ENCODE results near the gene INPP5K.

Gene INPP5K

GRCh38 chr17:1542316-1542715 lies 25.9 kb upstream of the INPP5K start:
- DNase-seq (ENCODE audit: extremely low spot score) = no peak
- CTCF ChIA-PET = interaction anchor here (0.6 kb wide), 1 partner anchor 28 kb away, joined by 4 read pairs; no protein-coding TSS in a partner anchor
- TF ChIP-seq PKNOX1 (IDR thresholded peaks at IDR 0.05) (no peak), ARNT (IDR thresholded peaks at IDR 0.05) (no peak), FOXK2 (IDR thresholded peaks at IDR 0.05) (no peak), TARDBP (IDR thresholded peaks at IDR 0.05) (no peak), ELF4 (IDR thresholded peaks at IDR 0.05) (no peak), BHLHE40 (IDR thresholded peaks at IDR 0.05; ENCODE audit: borderline replicate concordance) (no peak), SP1 (IDR thresholded peaks at IDR 0.05) (no peak), ZNF384 (IDR thresholded peaks at IDR 0.05) (no peak), NFRKB (IDR thresholded peaks at IDR 0.05) (no peak), LEF1 (IDR thresholded peaks at IDR 0.05; ENCODE audit: borderline replicate concordance) (no peak), HDGF (IDR thresholded peaks at IDR 0.05; ENCODE audit: borderline replicate concordance) (no peak), CTBP1 (IDR thresholded peaks at IDR 0.05; ENCODE audit: borderline replicate concordance) (no peak)
- POLR2A ChIA-PET = no interaction called here

- TF ChIP-seq CTBP1 (IDR thresholded peaks at IDR 0.05; ENCODE audit: borderline replicate concordance) (no peak), ZNF384 (IDR thresholded peaks at IDR 0.05) (no peak), ARNT (IDR thresholded peaks at IDR 0.05) (no peak), SP1 (IDR thresholded peaks at IDR 0.05) (no peak), L3MBTL2 (conservative IDR thresholded peaks at IDR 0.05) (no peak), NFRKB (IDR thresholded peaks at IDR 0.05) (no peak), PKNOX1 (IDR thresholded peaks at IDR 0.05) (no peak), FOXK2 (IDR thresholded peaks at IDR 0.05) (no peak), TARDBP (IDR thresholded peaks at IDR 0.05) (no peak), LEF1 (IDR thresholded peaks at IDR 0.05; ENCODE audit: borderline replicate concordance) (no peak)
- no peak for DNase-seq (ENCODE audit: extremely low spot score)
- ChIA-PET CTCF (no interaction called here), POLR2A (no interaction called here)
These were observed 25.0 kb upstream of the INPP5K start for GRCh38 chr17:1541367-1541904.

GRCh38 chr17:1539811-1540210 lies 23.4 kb upstream of the INPP5K start:
- CTCF ChIA-PET = no interaction called here
- DNase-seq (ENCODE audit: extremely low spot score) = no peak
- TF ChIP-seq FOXK2 (IDR thresholded peaks at IDR 0.05) (no peak), SP1 (IDR thresholded peaks at IDR 0.05) (no peak), NFRKB (IDR thresholded peaks at IDR 0.05) (no peak), TARDBP (IDR thresholded peaks at IDR 0.05) (no peak), PKNOX1 (IDR thresholded peaks at IDR 0.05) (no peak), ZNF384 (IDR thresholded peaks at IDR 0.05) (no peak), ELF4 (IDR thresholded peaks at IDR 0.05) (no peak)
- POLR2A ChIA-PET = no interaction called here

GRCh38 chr17:1535737-1536136 lies 19.3 kb upstream of the INPP5K start:
- CTCF ChIA-PET = no interaction called here
- TF ChIP-seq SP1 (IDR thresholded peaks at IDR 0.05) (no peak), ZNF384 (IDR thresholded peaks at IDR 0.05) (no peak), FOXM1 (IDR thresholded peaks at IDR 0.05; ENCODE audit: borderline replicate concordance) (no peak), ARNT (IDR thresholded peaks at IDR 0.05) (no peak), SUZ12 (IDR thresholded peaks at IDR 0.05) (no peak), L3MBTL2 (conservative IDR thresholded peaks at IDR 0.05) (no peak), BHLHE40 (IDR thresholded peaks at IDR 0.05; ENCODE audit: borderline replicate concordance) (no peak), FOXA1 (IDR thresholded peaks at IDR 0.05) (no peak), NFRKB (IDR thresholded peaks at IDR 0.05) (no peak), HDGF (IDR thresholded peaks at IDR 0.05; ENCODE audit: borderline replicate concordance) (no peak)
- POLR2A ChIA-PET = no interaction called here
- DNase-seq (ENCODE audit: extremely low spot score) = no peak

GRCh38 chr17:1533661-1534325 lies 17.4 kb upstream of the INPP5K start:
- POLR2A ChIA-PET = interaction anchor here (0.7 to 1.1 kb wide), 3 partner anchors 14 to 94 kb away, joined by 3 read pairs; partner anchors contain the start of genes INPP5K and SLC43A2
- CTCF ChIA-PET = interaction anchor here (0.6 to 1.1 kb wide), 3 partner anchors 21 to 82 kb away, joined by 3 to 6 read pairs (median 5); no protein-coding TSS in a partner anchor
- no peak for TF ChIP-seq NFRKB (IDR thresholded peaks at IDR 0.05)
- no peak for TF ChIP-seq FOXK2 (IDR thresholded peaks at IDR 0.05)
- TF ChIP-seq FOXM1 (IDR thresholded peaks at IDR 0.05; ENCODE audit: borderline replicate concordance) = no peak
- TF ChIP-seq FOXA1 (IDR thresholded peaks at IDR 0.05) = no peak
- TF ChIP-seq LEF1 (IDR thresholded peaks at IDR 0.05; ENCODE audit: borderline replicate concordance) = no peak
- TF ChIP-seq ELF4 (IDR thresholded peaks at IDR 0.05) = no peak
- no peak for TF ChIP-seq TARDBP (IDR thresholded peaks at IDR 0.05)
- no peak for TF ChIP-seq SP1 (IDR thresholded peaks at IDR 0.05)
- no peak for DNase-seq (ENCODE audit: extremely low spot score)

GRCh38 chr17:1532836-1533602 lies 16.6 kb upstream of the INPP5K start:
- POLR2A ChIA-PET = interaction anchor here (0.7 to 1.1 kb wide), 2 partner anchors 13 to 16 kb away, joined by 3 read pairs; partner anchors contain the start of gene INPP5K
- CTCF ChIA-PET = interaction anchor here (0.6 to 1.1 kb wide), 3 partner anchors 22 to 732 kb away, joined by 3 to 6 read pairs (median 5); no protein-coding TSS in a partner anchor
- peak; percentile 44 for DNase-seq (ENCODE audit: extremely low spot score)
- TF ChIP-seq NFRKB (IDR thresholded peaks at IDR 0.05) (no peak), LEF1 (IDR thresholded peaks at IDR 0.05; ENCODE audit: borderline replicate concordance) (no peak)

Data from HEK293T (cell line).